Keratinocyte (primary cell): ENCODE results near the gene C1orf167. TPM values are rescaled to one million over a fixed set of nuclear protein-coding genes. Genes with fewer than 3 reads are reported as not detected.

Experiments used
- DNase-seq: peaks from one replicate; pipeline ENCODE4 v3.0.0-alpha.2; 2011; ENCODE audit warnings: low read depth, missing footprints, low spot score
- FAIRE-seq: peaks from 2 replicates; lab custom pipeline; 2011; peaks lifted over from hg19 to GRCh38; lab: Jason Lieb, UNC
- H2AFZ ChIP-seq: 2 replicates; pipeline ENCODE4 v1.6.0; 2012; ENCODE audit warnings: low read length, control low read depth, inconsistent platforms; ENCODE audit not compliant: control insufficient read depth
- H3K27ac ChIP-seq: 2 replicates; pipeline ENCODE4 v1.5.1; 2011; ENCODE audit warnings: low read length; ENCODE audit not compliant: control insufficient read depth, insufficient read depth
- H3K27me3 ChIP-seq: 3 replicates; pipeline ENCODE4 v1.6.0; 2011; ENCODE audit warnings: low read length; ENCODE audit not compliant: control insufficient read depth, insufficient read depth; ENCODE audit errors: extremely low read depth
- H3K36me3 ChIP-seq, 2 experiments: 2 replicates in 1 of 2; 3 replicates in 1 of 2; pipeline ENCODE4 v1.5.1; 2011; ENCODE audit warnings: low read length in 2 of 2, mild to moderate bottlenecking in 1 of 2; ENCODE audit not compliant: control insufficient read depth in 2 of 2, insufficient read depth in 2 of 2; ENCODE audit errors: extremely low read depth in 1 of 2
- H3K4me1 ChIP-seq: 3 replicates; pipeline ENCODE4 v1.5.1; 2011; ENCODE audit warnings: low read length; ENCODE audit not compliant: control insufficient read depth, insufficient read depth; ENCODE audit errors: extremely low read depth
- H3K4me2 ChIP-seq: 3 replicates; pipeline ENCODE4 v1.6.0; 2011; ENCODE audit warnings: low read depth, low read length; ENCODE audit not compliant: control insufficient read depth, insufficient read depth; ENCODE audit errors: extremely low read depth
- H3K4me3 ChIP-seq, 3 experiments: fragments of 200-600 bp in 1 of 3; sonication (generic) in 1 of 3; 2 replicates in 2 of 3; 3 replicates in 1 of 3; pipeline ENCODE4 v1.5.1; 2011 to 2016; ENCODE audit warnings: low read length in 3 of 3, mild to moderate bottlenecking in 3 of 3, control low read depth in 2 of 3, inconsistent platforms in 1 of 3, low read depth in 1 of 3, mixed read lengths in 1 of 3, mixed run types in 1 of 3, moderate library complexity in 1 of 3; ENCODE audit not compliant: control insufficient read depth in 2 of 3, insufficient read depth in 2 of 3; ENCODE audit errors: extremely low read depth in 1 of 3
- H3K79me2 ChIP-seq: 2 replicates; pipeline ENCODE4 v1.6.0; 2012; ENCODE audit warnings: low read length; ENCODE audit not compliant: control insufficient read depth, insufficient read depth
- H3K9ac ChIP-seq: 3 replicates; pipeline ENCODE4 v1.6.0; 2011; ENCODE audit warnings: low read length; ENCODE audit not compliant: control insufficient read depth, insufficient read depth; ENCODE audit errors: extremely low read depth
- H3K9me1 ChIP-seq: 3 replicates; pipeline ENCODE4 v1.6.0; 2011; ENCODE audit warnings: low read length; ENCODE audit not compliant: control insufficient read depth, insufficient read depth; ENCODE audit errors: extremely low read depth
- H3K9me3 ChIP-seq: 2 replicates; pipeline ENCODE4 v1.5.1; 2012; ENCODE audit warnings: low read depth, low read length; ENCODE audit not compliant: control insufficient read depth
- H4K20me1 ChIP-seq: 3 replicates; pipeline ENCODE4 v1.6.0; 2011; ENCODE audit warnings: low read length; ENCODE audit not compliant: control insufficient read depth, insufficient read depth; ENCODE audit errors: extremely low read depth
- CTCF ChIP-seq, 3 experiments: IDR thresholded peaks in 1 of 3; conservative IDR thresholded peaks in 1 of 3; optimal IDR thresholded peaks in 1 of 3; 2 replicates in 2 of 3; 3 replicates in 1 of 3; pipeline versions ENCODE3 to v1.5.1; 2011; ENCODE audit warnings: low read length in 3 of 3, mild to moderate bottlenecking in 3 of 3, moderate library complexity in 2 of 3, control low read depth in 1 of 3, inconsistent platforms in 1 of 3; ENCODE audit not compliant: insufficient read depth in 2 of 3; ENCODE audit errors: extremely low read depth in 1 of 3
- EZH2 ChIP-seq: IDR thresholded peaks from one replicate; pipeline ENCODE4 v1.6.1; 2012; ENCODE audit warnings: inconsistent platforms, mild to moderate bottlenecking, low read length, moderate library complexity
- dilution Hi-C: fragments of 300-500 bp; cut with MboI; formaldehyde crosslinking; loops from one replicate; pipeline ENCODE4 v1.7.0; 2020; ENCODE audit warnings: low sequenced_read_pairs; ENCODE audit not compliant: extremely low pct_ligation_motif_present
- polyA plus RNA-seq, 5 experiments: library from polyadenylated mRNA; depleted of rRNA in 3 of 5; stranded (reverse) in 3 of 5; stranded (forward) in 1 of 5; unstranded in 1 of 5; fragments of >200 nt; gene quantifications; 1 replicate in 1 of 5; 2 replicates in 3 of 5; 3 replicates in 1 of 5; pipeline versions ENCODE4 v1.2.1 to v1.2.3, GENCODE V29; 2011 to 2012; ENCODE audit warnings: missing spikeins in 2 of 5, low read depth in 1 of 5, low replicate concordance in 1 of 5

C1orf167 gene
- polyA plus RNA-seq, 1 donor (not counting 4 experiments of a cell fraction or from before 2014, with no cell fraction given): not detected

GRCh38 chr1:11713095-11713494 is 48.9 kb upstream of the C1orf167 start:
- no peaks in the 10 kb centered on the region for H3K4me1 ChIP-seq
- no peak overlapping the region for H3K27ac ChIP-seq
- no peak overlapping the region for H2AFZ ChIP-seq
- no peaks in the 10 kb centered on the region for H3K36me3 ChIP-seq
- dilution Hi-C loops: no loop called here
- TF ChIP-seq CTCF (optimal IDR thresholded peaks at IDR 0.05 in 1 of 3, IDR thresholded peaks at IDR 0.05 in 1 of 3, conservative IDR thresholded peaks at IDR 0.05 in 1 of 3; ENCODE audit: extremely low read depth in 1 of 3, insufficient read depth in 2 of 3, low read length in 3 of 3): no peak
- TF ChIP-seq EZH2: no peak
- H4K20me1 ChIP-seq: no peaks in the 10 kb centered on the region
- H3K79me2 ChIP-seq: no peaks in the 10 kb centered on the region
- no peak overlapping the region for H3K9ac ChIP-seq
- H3K4me3 ChIP-seq: no peak overlapping the region
- H3K9me3 ChIP-seq: no peaks in the 10 kb centered on the region
- H3K4me2 ChIP-seq: no peak overlapping the region
- FAIRE-seq (no peak), DNase-seq (no peak)
- H3K27me3 ChIP-seq: peaks cover 26% of the 10 kb centered on the region
- H3K9me1 ChIP-seq: no peaks in the 10 kb centered on the region

GRCh38 chr1:11714831-11715575 is 47.0 kb upstream of the C1orf167 start:
- Histone ChIP-seq H2AFZ (no peak overlapping the region), H3K27ac (no peak overlapping the region), H3K36me3 (no peaks in the 10 kb centered on the region), H3K4me3 (no peak overlapping the region), H3K4me1 (peaks cover 9% of the 10 kb centered on the region), H3K27me3 (peaks cover 24% of the 10 kb centered on the region), H3K9me3 (no peaks in the 10 kb centered on the region), H3K9me1 (no peaks in the 10 kb centered on the region), H4K20me1 (no peaks in the 10 kb centered on the region), H3K9ac (no peak overlapping the region), H3K79me2 (no peaks in the 10 kb centered on the region), H3K4me2 (no peak overlapping the region)
- no peak for FAIRE-seq
- dilution Hi-C loops: no loop called here
- TF ChIP-seq EZH2: peak; percentile 65
- no peak for TF ChIP-seq CTCF (optimal IDR thresholded peaks at IDR 0.05 in 1 of 3, IDR thresholded peaks at IDR 0.05 in 1 of 3, conservative IDR thresholded peaks at IDR 0.05 in 1 of 3; ENCODE audit: extremely low read depth in 1 of 3, insufficient read depth in 2 of 3, low read length in 3 of 3)
- no peak for DNase-seq
